HepG2 (cell line): ENCODE measurements around the gene NDUFAF3. TPM values are rescaled to one million over a fixed set of nuclear protein-coding genes. Genes with fewer than 3 reads are reported as not detected.
A peak's percentile ranks its signal among the peaks of the same experiment; 100 is the strongest.

Experiments used
- CAMTA2 ChIP-seq: sonication (generic); formaldehyde crosslinking; IDR thresholded peaks from 2 replicates; pipeline ENCODE4 v1.4.0; 2020; ENCODE audit warnings: mild to moderate bottlenecking, missing genetic modification reagents, borderline replicate concordance
- CREB3 ChIP-seq: sonication (generic); formaldehyde crosslinking; IDR thresholded peaks from 2 replicates; pipeline ENCODE4 v1.5.0; 2020; ENCODE audit warnings: missing genetic modification reagents
- ERF ChIP-seq: IDR thresholded peaks from 2 replicates; pipeline ENCODE4 v1.6.1; 2018; ENCODE audit warnings: missing biosample characterization, missing genetic modification reagents
- HNRNPH1 ChIP-seq: fragments of 200-400 bp; formaldehyde crosslinking; optimal IDR thresholded peaks from 2 replicates; pipeline ENCODE3; 2017; ENCODE audit warnings: mild to moderate bottlenecking, low read depth, low read length
- JUND ChIP-seq: sonication (generic); formaldehyde crosslinking; IDR thresholded peaks from 2 replicates; pipeline ENCODE4 v1.8.0; 2022; ENCODE audit warnings: mild to moderate bottlenecking, missing genetic modification reagents
- NPAS2 ChIP-seq: sonication (generic); formaldehyde crosslinking; IDR thresholded peaks from 2 replicates; pipeline ENCODE4 v1.8.0; 2022; ENCODE audit warnings: mild to moderate bottlenecking, missing genetic modification reagents, borderline replicate concordance
- RARA ChIP-seq: IDR thresholded peaks from 2 replicates; pipeline ENCODE4 v1.6.1; 2016; ENCODE audit warnings: missing genetic modification reagents, missing compliant biosample characterization
- STAT6 ChIP-seq: sonication (generic); formaldehyde crosslinking; IDR thresholded peaks from 2 replicates; pipeline ENCODE4 v1.4.0; 2020; ENCODE audit warnings: missing genetic modification reagents, mild to moderate bottlenecking, borderline replicate concordance
- YEATS4 ChIP-seq: sonication (generic); formaldehyde crosslinking; IDR thresholded peaks from 2 replicates; pipeline ENCODE4 v1.4.0; 2020; ENCODE audit warnings: missing genetic modification reagents, borderline replicate concordance
- ZFP37 ChIP-seq: sonication (generic); formaldehyde crosslinking; IDR thresholded peaks from 2 replicates; pipeline ENCODE4 v1.4.0; 2020; ENCODE audit warnings: missing genetic modification reagents, borderline replicate concordance
- ZMAT5 ChIP-seq: sonication (generic); formaldehyde crosslinking; IDR thresholded peaks from 2 replicates; pipeline ENCODE4 v1.5.0; 2020; ENCODE audit warnings: mild to moderate bottlenecking, low read depth, missing genetic modification reagents, borderline replicate concordance
- ZNF235 ChIP-seq: sonication (generic); formaldehyde crosslinking; IDR thresholded peaks from 2 replicates; pipeline ENCODE4 v1.8.1; 2023; ENCODE audit warnings: mild to moderate bottlenecking, missing genetic modification reagents, borderline replicate concordance
- ZNF503 ChIP-seq: sonication (generic); formaldehyde crosslinking; IDR thresholded peaks from 2 replicates; pipeline ENCODE4 v1.4.0; 2020; ENCODE audit warnings: missing genetic modification reagents
- ZNF777 ChIP-seq: sonication (generic); formaldehyde crosslinking; IDR thresholded peaks from 2 replicates; pipeline ENCODE4 v1.4.0; 2020; ENCODE audit warnings: missing genetic modification reagents
- ZNF83 ChIP-seq: sonication (generic); formaldehyde crosslinking; IDR thresholded peaks from 2 replicates; pipeline ENCODE4 v1.4.0; 2020; ENCODE audit warnings: missing genetic modification reagents, mild to moderate bottlenecking, borderline replicate concordance
- ZXDC ChIP-seq: sonication (generic); formaldehyde crosslinking; IDR thresholded peaks from 2 replicates; pipeline ENCODE4 v1.5.0; 2020; ENCODE audit warnings: mild to moderate bottlenecking, missing genetic modification reagents
- polyA plus RNA-seq, 8 experiments: library from polyadenylated mRNA; depleted of rRNA in 3 of 8; stranded (reverse) in 7 of 8; unstranded in 1 of 8; fragments of >200 nt; fragmentation: Illumina TruSeq in 4 of 8; extraction: Trizol in 4 of 8; gene quantifications; 2 replicates each; pipeline versions ENCODE4 v1.2.1 to v1.2.3, GENCODE V29; 2011 to 2016; ENCODE audit warnings: low read depth in 4 of 8, missing spikeins in 1 of 8, mixed read lengths in 1 of 8; ENCODE audit not compliant: insufficient read depth in 1 of 8
- total RNA-seq, 5 experiments: library from RNA; depleted of rRNA; stranded (reverse); fragments of >200 nt; fragmentation: Illumina TruSeq; extraction: Trizol; gene quantifications; 2 replicates each; pipeline ENCODE4 v1.2.3, GENCODE V29; 2016; ENCODE audit warnings: low read depth in 1 of 5

NDUFAF3 gene
- total and polyA plus RNA-seq, 2 of the 13 experiments (the other 11 are each of a cell fraction or from before 2014, with no cell fraction given), result 39.0 to 50.0 TPM

GRCh38 chr3:49028673-49029562, 7.0 kb downstream of the NDUFAF3 start, which contains the start of gene IMPDH2 (continued):
- TF ChIP-seq HNRNPH1 (no peak), ZXDC (CRISPR knock-in tag) (peak; percentile 9; the same call in 1 of the 2 replicates), ERF (CRISPR knock-in tag) (peak; percentile 96), ZNF83 (peak; percentile 85; the same call in 1 of the 2 replicates), STAT6 (CRISPR knock-in tag) (peak; percentile 91; the same call in 1 of the 2 replicates), ZNF503 (peak; percentile 68; the same call in 1 of the 2 replicates), JUND (CRISPR knock-in tag) (peak; percentile 73; the same call in 1 of the 2 replicates), YEATS4 (CRISPR knock-in tag) (peak; percentile 88), CAMTA2 (CRISPR knock-in tag) (0 out of 2 replicates have a peak, but pooled peaks have one; percentile 56), ZNF777 (CRISPR knock-in tag) (peak; percentile 81), ZMAT5 (no peak), NPAS2 (CRISPR knock-in tag) (no peak), RARA (CRISPR knock-in tag) (peak; percentile 40; the same call in 1 of the 2 replicates), CREB3 (no peak), ZNF235 (CRISPR knock-in tag) (0 out of 2 replicates have a peak, but pooled peaks have one; percentile 78), ZFP37 (CRISPR knock-in tag) (peak; percentile 93)
